K562 (cell line): ENCODE measurements around the gene MGST1. TPM values are rescaled to one million over a fixed set of nuclear protein-coding genes. Genes with fewer than 3 reads are reported as not detected.

Experiments
- ATAC-seq: fragments of 200-7000 bp; cut with Tn5 transposase; 3 replicates; pipeline ENCODE4 v1.9.1; 2020; ENCODE audit warnings: moderate library complexity
- BruUV-seq: library from RNA; stranded (reverse); fragments of 400-500 nt; replicated peaks from 2 replicates; lab custom pipeline; 2021; lab: Mats Ljungman, UMichigan
- CTCF ChIA-PET: fragments of 300-600 bp; formaldehyde crosslinking; extraction: SDS; loops from one replicate; lab custom pipeline; 2021; ENCODE audit warnings: low intra/inter-chr PET ratio; lab: Yijun Ruan, JAX
- POLR2A ChIA-PET: fragments of 300-600, 350-650 bp; sonication (Branson Sonifier 250); formaldehyde crosslinking; extraction: SDS; loops from one replicate; lab custom pipeline; 2021; ENCODE audit warnings: antibody characterized with exemption, inconsistent platforms; lab: Yijun Ruan, JAX
- DNase-seq, 4 experiments: peaks; one replicate each; pipeline versions ENCODE4 v3.0.0 to v3.0.0-alpha.2; 2011 to 2018; ENCODE audit warnings: low spot score in 3 of 4, mixed read lengths in 3 of 4; ENCODE audit errors: extremely low read depth in 1 of 4
- FAIRE-seq: peaks from 2 replicates; lab custom pipeline; 2011; peaks lifted over from hg19 to GRCh38; lab: Jason Lieb, UNC
- H2AFZ ChIP-seq: 2 replicates; pipeline ENCODE4 v1.6.0; 2011; ENCODE audit warnings: low read depth, low read length, control low read depth, inconsistent platforms
- H3K27ac ChIP-seq: fragments of 200-600 bp; 3 replicates; pipeline ENCODE4 v1.8.0; 2011; ENCODE audit warnings: low read depth, mild to moderate bottlenecking, control low read depth, inconsistent platforms, low read length, moderate library complexity, mixed read lengths; ENCODE audit errors: extremely low read depth
- H3K27me3 ChIP-seq, 2 experiments: fragments of 300-600 bp in 1 of 2; 2 replicates in 1 of 2; 3 replicates in 1 of 2; pipeline versions ENCODE4 v1.6.0 to v1.8.0; 2011; ENCODE audit warnings: inconsistent platforms in 2 of 2, low read length in 2 of 2, mild to moderate bottlenecking in 1 of 2, mixed read lengths in 1 of 2, moderate library complexity in 1 of 2; ENCODE audit not compliant: control insufficient read depth in 2 of 2, insufficient read depth in 2 of 2
- H3K36me3 ChIP-seq: fragments of 300-600 bp; 3 replicates; pipeline ENCODE4 v1.8.0; 2011; ENCODE audit warnings: mild to moderate bottlenecking, low read length, inconsistent platforms; ENCODE audit not compliant: control insufficient read depth, insufficient read depth
- H3K4me1 ChIP-seq, 2 experiments: fragments of 200-600 bp in 1 of 2; replicated peaks in 1 of 2; 2 replicates in 1 of 2; 3 replicates in 1 of 2; pipeline versions ENCODE4 v1.5.1 to v1.8.0; 2011; ENCODE audit warnings: inconsistent platforms in 2 of 2, low read length in 2 of 2, mild to moderate bottlenecking in 1 of 2, mixed read lengths in 1 of 2, moderate library complexity in 1 of 2; ENCODE audit not compliant: control insufficient read depth in 2 of 2, insufficient read depth in 2 of 2
- H3K4me2 ChIP-seq: 2 replicates; pipeline ENCODE4 v1.6.1; 2011; ENCODE audit warnings: low read length, control low read depth, inconsistent platforms, mixed read lengths; ENCODE audit not compliant: insufficient read depth
- H3K4me3 ChIP-seq: fragments of 200-600 bp; sonication (generic), shearing (Covaris generic); 2 replicates; pipeline ENCODE4 v1.5.1; 2016; ENCODE audit warnings: control low read depth, inconsistent platforms
- H3K79me2 ChIP-seq: fragments of 200-600 bp; 3 replicates; pipeline ENCODE4 v1.8.0; 2011; ENCODE audit warnings: low read length, inconsistent platforms; ENCODE audit not compliant: control insufficient read depth, insufficient read depth
- H3K9ac ChIP-seq, 2 experiments: 2 replicates each; pipeline versions ENCODE4 v1.6.0 to v1.6.1; 2011; ENCODE audit warnings: low read depth in 2 of 2, low read length in 2 of 2, control low read depth in 1 of 2, inconsistent platforms in 1 of 2, mild to moderate bottlenecking in 1 of 2, mixed read lengths in 1 of 2; ENCODE audit not compliant: insufficient read depth in 1 of 2
- H3K9me1 ChIP-seq: one replicate; pipeline ENCODE4 v1.6.0; 2011; ENCODE audit warnings: inconsistent platforms, mild to moderate bottlenecking, low read length, moderate library complexity; ENCODE audit not compliant: control insufficient read depth, insufficient read depth
- H3K9me3 ChIP-seq: replicated peaks from 2 replicates; pipeline ENCODE4 v1.5.1; 2011; ENCODE audit warnings: low read depth, low read length, inconsistent platforms; ENCODE audit not compliant: control insufficient read depth, insufficient read depth
- H4K20me1 ChIP-seq: replicated peaks from 2 replicates; pipeline ENCODE4 v1.6.1; 2011; ENCODE audit warnings: low read length, inconsistent platforms, mixed read lengths; ENCODE audit not compliant: control insufficient read depth, insufficient read depth
- C11orf30 ChIP-seq: fragments of 450-650 bp; IDR thresholded peaks from 2 replicates; pipeline ENCODE4 v1.6.1; 2016; ENCODE audit warnings: low read depth, mild to moderate bottlenecking
- ILF3 ChIP-seq: fragments of 450-650 bp; IDR thresholded peaks from 2 replicates; pipeline ENCODE4 v1.6.1; 2018; ENCODE audit warnings: antibody characterized with exemption, mild to moderate bottlenecking, moderate library complexity, borderline replicate concordance
- KAT2B ChIP-seq: IDR thresholded peaks from one replicate; pipeline ENCODE4 v1.6.1; 2012; ENCODE audit warnings: low read depth, mild to moderate bottlenecking, control low read depth, inconsistent platforms, low read length, moderate library complexity
- NCOA4 ChIP-seq: fragments of 450-650 bp; IDR thresholded peaks from 2 replicates; pipeline ENCODE4 v1.6.1; 2018; ENCODE audit warnings: mild to moderate bottlenecking; ENCODE audit not compliant: partially characterized antibody
- POLR3A ChIP-seq: IDR thresholded peaks from 2 replicates; pipeline ENCODE4 v1.6.1; 2011; ENCODE audit warnings: borderline replicate concordance, mild to moderate bottlenecking, moderate library complexity; ENCODE audit not compliant: insufficient read length, insufficient read depth; ENCODE audit errors: extremely low read depth
- SP1 ChIP-seq: sonication (generic); formaldehyde crosslinking; IDR thresholded peaks from 2 replicates; pipeline ENCODE4 v1.8.1; 2022; ENCODE audit warnings: mild to moderate bottlenecking, missing genetic modification reagents
- TCF7 ChIP-seq: sonication (generic); IDR thresholded peaks from 2 replicates; pipeline ENCODE4 v1.6.1; 2016; ENCODE audit warnings: antibody characterized with exemption, borderline replicate concordance
- U2AF1 ChIP-seq: fragments of 200-400 bp; formaldehyde crosslinking; optimal IDR thresholded peaks from 2 replicates; pipeline ENCODE3; 2017; ENCODE audit warnings: mild to moderate bottlenecking, low read depth, low read length, moderate library complexity
- ZNF316 ChIP-seq: fragments of 450-650 bp; IDR thresholded peaks from 2 replicates; pipeline ENCODE4 v1.6.1; 2016
- ZNF586 ChIP-seq: fragments of 450-650 bp; formaldehyde crosslinking; conservative IDR thresholded peaks from 2 replicates; pipeline ENCODE4 v1.4.0; 2020; ENCODE audit warnings: mild to moderate bottlenecking, moderate library complexity
- ZNF766 ChIP-seq: fragments of 200-800 bp; sonication (Bioruptor generic); conservative IDR thresholded peaks from 2 replicates; pipeline ENCODE4 v1.6.1; 2016; ENCODE audit warnings: missing genetic modification characterization, missing compliant biosample characterization
- WGBS: fragments of 100-300 bp; shearing (Covaris generic); methylation state at CpG from one replicate; pipeline ENCODE4 v1.1.6; 2016; ENCODE audit warnings: low coverage, mixed read lengths; ENCODE audit not compliant: insufficient coverage; ENCODE audit errors: missing lambda C conversion rate; 5-methylcytosine and 5-hydroxymethylcytosine counted together
- in situ Hi-C: fragments of 300-500 bp; cut with MboI; formaldehyde crosslinking; loops from 4 replicates; pipeline ENCODE4 v1.15.0; 2018; ENCODE audit warnings: inconsistent platforms, mixed read lengths
- intact Hi-C: fragments of 100-400 bp; cut with micrococcal nuclease; formaldehyde crosslinking; loops from 2 replicates; pipeline ENCODE4 v1.14.2; 2022
- polyA plus RNA-seq, 8 experiments: library from polyadenylated mRNA; depleted of rRNA in 4 of 8; stranded (reverse) in 5 of 8; unstranded in 3 of 8; fragments of >200 nt; fragmentation: Nextera tagmentation in 2 of 8; fragmentation: Illumina TruSeq in 1 of 8; extraction: Ambion mirVana in 2 of 8; extraction: Trizol in 1 of 8; gene quantifications; 2 replicates each; pipeline versions ENCODE4 v1.2.1 to v1.2.3, GENCODE V29; 2011 to 2014; ENCODE audit warnings: inconsistent platforms in 1 of 8, missing spikeins in 1 of 8
- total RNA-seq, 7 experiments: library from RNA; depleted of rRNA in 6 of 7; stranded (reverse); fragments of >200 nt in 6 of 7; fragmentation: Illumina TruSeq in 2 of 7; extraction: Trizol in 2 of 7; gene quantifications; 2 replicates each; pipeline versions ENCODE4 v1.2.1 to v1.2.3, GENCODE V29; 2011 to 2021; ENCODE audit warnings: low replicate concordance in 1 of 7
- TF ChIP-seq, protein P1 (sequence below): IDR thresholded peaks from 3 replicates; pipeline ENCODE4 v1.6.1; 2011; ENCODE audit warnings: borderline replicate concordance, mild to moderate bottlenecking, moderate library complexity; ENCODE audit not compliant: insufficient read length; ENCODE audit errors: extremely low read depth
- TF ChIP-seq, protein P2 (sequence below): fragments of 450-650 bp; IDR thresholded peaks from 2 replicates; pipeline ENCODE4 v1.6.1; 2018; ENCODE audit warnings: mild to moderate bottlenecking, low read depth; ENCODE audit not compliant: partially characterized antibody
- TF ChIP-seq, protein P3 (sequence below): fragments of 450-650 bp; IDR thresholded peaks from 2 replicates; pipeline ENCODE4 v1.6.1; 2018; ENCODE audit not compliant: partially characterized antibody

MGST1 gene
- total and polyA plus RNA-seq, 9 of the 15 experiments (the other 6 are each of a cell fraction or from before 2014, with no cell fraction given): 12.1 to 190 (median 73.3) TPM

DNA sequence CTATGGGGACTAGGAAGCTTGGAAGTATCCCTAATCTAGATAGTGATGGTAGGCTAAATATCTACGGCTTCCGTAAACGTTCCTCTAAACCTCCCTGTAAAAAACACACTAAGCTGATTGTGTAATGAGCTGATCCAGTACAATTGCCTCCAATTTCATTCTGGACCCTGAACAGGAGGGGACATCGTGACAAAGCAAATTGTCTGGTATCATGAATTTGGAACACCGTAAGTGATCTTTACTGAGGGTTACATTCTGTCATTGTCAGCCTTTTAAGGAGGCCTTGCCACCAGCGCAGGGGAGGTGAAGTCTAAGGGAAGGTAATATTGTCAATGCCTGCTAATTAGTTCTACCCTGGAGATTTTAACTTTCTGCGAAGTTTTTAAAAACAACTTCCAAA is 487 bp upstream of the MGST1 start:
- no peak for FAIRE-seq
- in situ Hi-C loops (no loop called here), intact Hi-C loops (no loop called here)
- no peaks in the 10 kb centered on the region for H3K9me3 ChIP-seq
- H3K79me2 ChIP-seq: peaks cover 27% of the 10 kb centered on the region
- no peaks in the 10 kb centered on the region for H3K9me1 ChIP-seq
- 19% methylated on average over 6 of the region's 7 CpGs for WGBS
- peak overlapping the region; percentile 88 for H2AFZ ChIP-seq
- H3K27ac ChIP-seq: peak overlapping the region; percentile 81
- ChIA-PET POLR2A (no interaction called here), CTCF (no interaction called here)
- H3K27me3 ChIP-seq: no peaks in the 10 kb centered on the region
- peaks cover 3 to 5% of the 10 kb centered on the region in 2 experiments; a peak in 2 of 5 replicates for H3K4me1 ChIP-seq
- peak overlapping the region; percentile 42; the same call in 1 of the 2 replicates for H3K4me3 ChIP-seq
- peak overlapping the region in 1 of 2 experiments; percentile 80; a peak in 3 of 4 replicates for H3K9ac ChIP-seq
- DNase-seq: no peak
- BruUV-seq: no TSS peak
- H3K4me2 ChIP-seq: peak overlapping the region; percentile 78
- 0 out of 3 replicates have a peak, but pooled peaks cover 3% of the 10 kb centered on the region for H3K36me3 ChIP-seq
- no peaks in the 10 kb centered on the region for H4K20me1 ChIP-seq
- peak; percentile 6; the same call in 1 of the 3 replicates for ATAC-seq
- TF ChIP-seq C11orf30 (no peak), TCF7 (no peak), SP1 (no peak), KAT2B (no peak), ZNF316 (peak; percentile 43), U2AF1 (no peak), NCOA4 (no peak), ZNF586 (CRISPR knock-in tag) (no peak), ILF3 (no peak), ZNF766 (CRISPR knock-in tag) (no peak), POLR3A (no peak)
- TF ChIP-seq, protein P1, sequence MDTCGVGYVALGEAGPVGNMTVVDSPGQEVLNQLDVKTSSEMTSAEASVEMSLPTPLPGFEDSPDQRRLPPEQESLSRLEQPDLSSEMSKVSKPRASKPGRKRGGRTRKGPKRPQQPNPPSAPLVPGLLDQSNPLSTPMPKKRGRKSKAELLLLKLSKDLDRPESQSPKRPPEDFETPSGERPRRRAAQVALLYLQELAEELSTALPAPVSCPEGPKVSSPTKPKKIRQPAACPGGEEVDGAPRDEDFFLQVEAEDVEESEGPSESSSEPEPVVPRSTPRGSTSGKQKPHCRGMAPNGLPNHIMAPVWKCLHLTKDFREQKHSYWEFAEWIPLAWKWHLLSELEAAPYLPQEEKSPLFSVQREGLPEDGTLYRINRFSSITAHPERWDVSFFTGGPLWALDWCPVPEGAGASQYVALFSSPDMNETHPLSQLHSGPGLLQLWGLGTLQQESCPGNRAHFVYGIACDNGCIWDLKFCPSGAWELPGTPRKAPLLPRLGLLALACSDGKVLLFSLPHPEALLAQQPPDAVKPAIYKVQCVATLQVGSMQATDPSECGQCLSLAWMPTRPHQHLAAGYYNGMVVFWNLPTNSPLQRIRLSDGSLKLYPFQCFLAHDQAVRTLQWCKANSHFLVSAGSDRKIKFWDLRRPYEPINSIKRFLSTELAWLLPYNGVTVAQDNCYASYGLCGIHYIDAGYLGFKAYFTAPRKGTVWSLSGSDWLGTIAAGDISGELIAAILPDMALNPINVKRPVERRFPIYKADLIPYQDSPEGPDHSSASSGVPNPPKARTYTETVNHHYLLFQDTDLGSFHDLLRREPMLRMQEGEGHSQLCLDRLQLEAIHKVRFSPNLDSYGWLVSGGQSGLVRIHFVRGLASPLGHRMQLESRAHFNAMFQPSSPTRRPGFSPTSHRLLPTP: no peak
- TF ChIP-seq, protein P2, sequence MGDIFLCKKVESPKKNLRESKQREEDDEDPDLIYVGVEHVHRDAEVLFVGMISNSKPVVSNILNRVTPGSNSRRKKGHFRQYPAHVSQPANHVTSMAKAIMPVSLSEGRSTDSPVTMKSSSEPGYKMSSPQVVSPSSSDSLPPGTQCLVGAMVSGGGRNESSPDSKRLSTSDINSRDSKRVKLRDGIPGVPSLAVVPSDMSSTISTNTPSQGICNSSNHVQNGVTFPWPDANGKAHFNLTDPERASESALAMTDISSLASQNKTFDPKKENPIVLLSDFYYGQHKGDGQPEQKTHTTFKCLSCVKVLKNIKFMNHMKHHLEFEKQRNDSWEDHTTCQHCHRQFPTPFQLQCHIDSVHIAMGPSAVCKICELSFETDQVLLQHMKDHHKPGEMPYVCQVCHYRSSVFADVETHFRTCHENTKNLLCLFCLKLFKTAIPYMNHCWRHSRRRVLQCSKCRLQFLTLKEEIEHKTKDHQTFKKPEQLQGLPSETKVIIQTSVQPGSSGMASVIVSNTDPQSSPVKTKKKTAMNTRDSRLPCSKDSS: no peak
- TF ChIP-seq, protein P3, sequence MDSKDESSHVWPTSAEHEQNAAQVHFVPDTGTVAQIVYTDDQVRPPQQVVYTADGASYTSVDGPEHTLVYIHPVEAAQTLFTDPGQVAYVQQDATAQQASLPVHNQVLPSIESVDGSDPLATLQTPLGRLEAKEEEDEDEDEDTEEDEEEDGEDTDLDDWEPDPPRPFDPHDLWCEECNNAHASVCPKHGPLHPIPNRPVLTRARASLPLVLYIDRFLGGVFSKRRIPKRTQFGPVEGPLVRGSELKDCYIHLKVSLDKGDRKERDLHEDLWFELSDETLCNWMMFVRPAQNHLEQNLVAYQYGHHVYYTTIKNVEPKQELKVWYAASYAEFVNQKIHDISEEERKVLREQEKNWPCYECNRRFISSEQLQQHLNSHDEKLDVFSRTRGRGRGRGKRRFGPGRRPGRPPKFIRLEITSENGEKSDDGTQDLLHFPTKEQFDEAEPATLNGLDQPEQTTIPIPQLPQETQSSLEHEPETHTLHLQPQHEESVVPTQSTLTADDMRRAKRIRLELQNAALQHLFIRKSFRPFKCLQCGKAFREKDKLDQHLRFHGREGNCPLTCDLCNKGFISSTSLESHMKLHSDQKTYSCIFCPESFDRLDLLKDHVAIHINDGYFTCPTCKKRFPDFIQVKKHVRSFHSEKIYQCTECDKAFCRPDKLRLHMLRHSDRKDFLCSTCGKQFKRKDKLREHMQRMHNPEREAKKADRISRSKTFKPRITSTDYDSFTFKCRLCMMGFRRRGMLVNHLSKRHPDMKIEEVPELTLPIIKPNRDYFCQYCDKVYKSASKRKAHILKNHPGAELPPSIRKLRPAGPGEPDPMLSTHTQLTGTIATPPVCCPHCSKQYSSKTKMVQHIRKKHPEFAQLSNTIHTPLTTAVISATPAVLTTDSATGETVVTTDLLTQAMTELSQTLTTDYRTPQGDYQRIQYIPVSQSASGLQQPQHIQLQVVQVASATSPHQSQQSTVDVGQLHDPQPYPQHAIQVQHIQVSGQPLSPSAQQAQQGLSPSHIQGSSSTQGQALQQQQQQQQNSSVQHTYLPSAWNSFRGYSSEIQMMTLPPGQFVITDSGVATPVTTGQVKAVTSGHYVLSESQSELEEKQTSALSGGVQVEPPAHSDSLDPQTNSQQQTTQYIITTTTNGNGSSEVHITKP: peak; percentile 30
